OCI-LY1 (cell line): ENCODE data around the gene PDE6B.
"Not testable (repeated sequence)": the region's sequence is repeated elsewhere in the genome, so short reads cannot be mapped to it uniquely, and the experiment has no call there.

ENCODE experiments used
- H2AFZ ChIP-seq: fragments of 200-600 bp; sonication (generic), shearing (Covaris generic); 2 replicates; pipeline ENCODE4 v1.6.0; 2014; ENCODE audit warnings: antibody characterized with exemption, mild to moderate bottlenecking, low read length
- H3F3A ChIP-seq: fragments of 200-600 bp; sonication (generic), shearing (Covaris generic); 2 replicates; pipeline ENCODE4 v1.6.0; 2014; ENCODE audit warnings: mild to moderate bottlenecking, antibody characterized with exemption, low read length, moderate library complexity; ENCODE audit not compliant: insufficient read depth
- H3K27ac ChIP-seq: fragments of 200-600 bp; sonication (generic); 2 replicates; pipeline ENCODE4 v1.5.1; 2014; ENCODE audit warnings: low read length, mixed run types, mild to moderate bottlenecking, low read depth; ENCODE audit not compliant: poor library complexity, severe bottlenecking
- H3K27me3 ChIP-seq: fragments of 200-600 bp; sonication (generic); 2 replicates; pipeline ENCODE4 v1.6.0; 2014; ENCODE audit warnings: antibody characterized with exemption, mild to moderate bottlenecking, low read length, moderate library complexity; ENCODE audit not compliant: insufficient read depth
- H3K36me3 ChIP-seq: fragments of 200-600 bp; sonication (generic); 2 replicates; pipeline ENCODE4 v1.6.1; 2014; ENCODE audit warnings: mild to moderate bottlenecking, antibody characterized with exemption, low read length, moderate library complexity, mixed read lengths; ENCODE audit not compliant: insufficient read depth
- H3K4me1 ChIP-seq: fragments of 200-600 bp; sonication (generic); 2 replicates; pipeline ENCODE4 v1.5.1; 2014; ENCODE audit warnings: mild to moderate bottlenecking, low read length, moderate library complexity; ENCODE audit not compliant: insufficient read depth, severe bottlenecking
- H3K4me2 ChIP-seq: fragments of 200-600 bp; sonication (generic), shearing (Covaris generic); 2 replicates; pipeline ENCODE4 v1.6.1; 2014; ENCODE audit warnings: low read length
- H3K4me3 ChIP-seq: fragments of 200-600 bp; sonication (generic); 2 replicates; pipeline ENCODE4 v1.5.1; 2014; ENCODE audit warnings: low read length, low read depth, mild to moderate bottlenecking, mixed read lengths; ENCODE audit not compliant: poor library complexity, severe bottlenecking
- H3K79me2 ChIP-seq: fragments of 200-600 bp; shearing (Covaris generic); 2 replicates; pipeline ENCODE4 v1.6.1; 2016; ENCODE audit warnings: mixed run types, low read length, mixed read lengths; ENCODE audit not compliant: insufficient read depth
- H3K9ac ChIP-seq: fragments of 200-600 bp; sonication (generic), shearing (Covaris generic); 2 replicates; pipeline ENCODE4 v1.6.1; 2014; ENCODE audit warnings: mild to moderate bottlenecking, low read length, mixed read lengths
- H3K9me2 ChIP-seq: fragments of 200-600 bp; sonication (generic), shearing (Covaris generic); 2 replicates; pipeline ENCODE4 v1.6.1; 2014; ENCODE audit warnings: low read depth, mild to moderate bottlenecking, low read length, mixed read lengths
- H3K9me3 ChIP-seq: fragments of 200-600 bp; shearing (Covaris generic); 2 replicates; pipeline ENCODE4 v1.6.1; 2014; ENCODE audit warnings: low read length, mixed read lengths
- H4K20me1 ChIP-seq: fragments of 200-600 bp; sonication (generic), shearing (Covaris generic); 2 replicates; pipeline ENCODE4 v1.6.0; 2016; ENCODE audit warnings: mild to moderate bottlenecking, low read length; ENCODE audit not compliant: insufficient read depth
- EZH2 ChIP-seq: fragments of 200-600 bp; sonication (generic), shearing (Covaris generic); IDR thresholded peaks from 2 replicates; pipeline ENCODE4 v1.8.0; 2017; ENCODE audit warnings: borderline replicate concordance, mixed run types, mild to moderate bottlenecking, antibody characterized with exemption, low read length, moderate library complexity, mixed read lengths
- TF ChIP-seq, protein P1 (sequence below): fragments of 200-600 bp; sonication (generic), shearing (Covaris generic); IDR thresholded peaks from 2 replicates; pipeline ENCODE4 v1.5.1; 2017; ENCODE audit warnings: mild to moderate bottlenecking, antibody characterized with exemption, low read length, moderate library complexity, mixed read lengths

The PDE6B gene

DNA sequence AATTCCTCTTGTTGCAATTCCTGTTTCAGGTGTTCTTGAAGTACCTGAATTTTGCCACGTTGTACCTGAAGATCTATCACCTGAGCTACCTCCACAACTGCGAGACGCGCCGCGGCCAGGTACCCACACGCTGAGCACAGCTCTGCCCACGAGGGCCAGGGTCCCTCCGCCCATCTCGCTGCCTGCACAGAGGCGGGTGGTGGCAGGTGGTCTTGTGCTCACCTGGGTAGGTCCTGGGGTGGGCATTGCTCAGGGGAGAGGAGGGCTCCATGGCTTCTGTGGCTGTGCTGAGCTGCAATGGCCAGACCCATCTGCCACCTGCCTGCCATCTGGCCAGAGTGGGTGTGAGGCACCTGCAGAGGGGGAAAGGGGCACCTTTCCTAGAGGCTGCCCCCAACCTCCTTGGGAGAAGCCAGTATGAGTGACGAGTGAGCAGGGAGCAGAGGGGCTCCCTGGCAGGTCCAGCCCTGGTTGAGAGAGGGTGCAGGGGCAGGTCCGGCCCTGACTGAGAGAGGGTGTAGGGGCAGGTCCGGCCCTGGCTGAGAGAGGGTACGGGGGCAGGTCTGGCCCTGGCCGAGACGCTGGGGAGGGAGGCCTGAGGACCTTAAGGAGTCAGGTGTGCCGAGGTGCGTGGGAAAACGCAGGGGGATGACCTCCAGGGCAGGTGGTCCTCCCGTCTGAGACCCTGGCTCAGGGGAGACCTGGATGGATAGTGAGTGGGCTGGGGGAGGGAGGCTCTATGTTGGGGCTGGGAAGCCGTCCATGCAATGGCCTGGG lies 10.7 kb downstream of the PDE6B start:
- H3K9ac ChIP-seq = no peak overlapping the region
- no peak for TF ChIP-seq EZH2
- TF ChIP-seq, protein P1, sequence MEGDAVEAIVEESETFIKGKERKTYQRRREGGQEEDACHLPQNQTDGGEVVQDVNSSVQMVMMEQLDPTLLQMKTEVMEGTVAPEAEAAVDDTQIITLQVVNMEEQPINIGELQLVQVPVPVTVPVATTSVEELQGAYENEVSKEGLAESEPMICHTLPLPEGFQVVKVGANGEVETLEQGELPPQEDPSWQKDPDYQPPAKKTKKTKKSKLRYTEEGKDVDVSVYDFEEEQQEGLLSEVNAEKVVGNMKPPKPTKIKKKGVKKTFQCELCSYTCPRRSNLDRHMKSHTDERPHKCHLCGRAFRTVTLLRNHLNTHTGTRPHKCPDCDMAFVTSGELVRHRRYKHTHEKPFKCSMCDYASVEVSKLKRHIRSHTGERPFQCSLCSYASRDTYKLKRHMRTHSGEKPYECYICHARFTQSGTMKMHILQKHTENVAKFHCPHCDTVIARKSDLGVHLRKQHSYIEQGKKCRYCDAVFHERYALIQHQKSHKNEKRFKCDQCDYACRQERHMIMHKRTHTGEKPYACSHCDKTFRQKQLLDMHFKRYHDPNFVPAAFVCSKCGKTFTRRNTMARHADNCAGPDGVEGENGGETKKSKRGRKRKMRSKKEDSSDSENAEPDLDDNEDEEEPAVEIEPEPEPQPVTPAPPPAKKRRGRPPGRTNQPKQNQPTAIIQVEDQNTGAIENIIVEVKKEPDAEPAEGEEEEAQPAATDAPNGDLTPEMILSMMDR = no peak
- no peaks in the 10 kb centered on the region for H3K36me3 ChIP-seq
- no peaks in the 10 kb centered on the region for H4K20me1 ChIP-seq
- H3K9me3 ChIP-seq = no peaks in the 10 kb centered on the region
- no peak overlapping the region for H3K27ac ChIP-seq
- H3K4me1 ChIP-seq = no peaks in the 10 kb centered on the region
- H3F3A ChIP-seq = no peaks in the 10 kb centered on the region
- no peak overlapping the region for H3K4me3 ChIP-seq
- no peak overlapping the region for H3K4me2 ChIP-seq
- no peak overlapping the region for H2AFZ ChIP-seq
- H3K79me2 ChIP-seq = no peaks in the 10 kb centered on the region
- no peaks in the 10 kb centered on the region for H3K9me2 ChIP-seq
- H3K27me3 ChIP-seq = no peaks in the 10 kb centered on the region

DNA sequence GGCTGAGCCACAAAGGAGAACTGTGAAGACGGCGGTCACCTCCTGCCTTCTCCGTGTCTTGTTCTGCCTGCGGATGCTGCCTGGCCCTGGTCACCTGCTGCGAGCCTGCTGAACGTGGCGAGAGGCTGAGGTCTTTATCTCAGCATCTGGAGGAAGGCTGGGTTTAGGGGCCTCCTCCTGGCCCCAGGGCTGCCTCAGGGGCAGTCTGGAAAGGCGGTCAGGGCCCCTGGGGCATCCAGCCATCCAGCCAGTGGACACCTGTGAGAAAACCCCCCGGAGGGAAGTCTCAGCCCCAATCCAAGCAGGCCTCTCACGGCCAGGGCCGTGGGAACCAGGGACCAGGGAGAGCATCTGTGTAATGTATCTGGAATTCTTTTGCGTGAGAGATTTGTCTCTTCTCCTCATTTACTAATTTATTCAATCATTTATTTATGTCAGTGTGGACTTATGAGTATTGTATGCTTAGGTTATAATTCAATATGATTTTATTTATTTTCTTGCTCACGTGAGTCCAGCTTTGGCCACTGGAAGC lies 11.3 kb downstream of the PDE6B start:
- H3K27ac ChIP-seq = no peak overlapping the region
- no peak overlapping the region for H3K4me2 ChIP-seq
- H3K27me3 ChIP-seq = no peaks in the 10 kb centered on the region
- H3K9ac ChIP-seq = no peak overlapping the region
- no peaks in the 10 kb centered on the region for H3K4me1 ChIP-seq
- TF ChIP-seq, protein P1 = no peak
- TF ChIP-seq EZH2 = no peak
- H3K9me3 ChIP-seq = no peaks in the 10 kb centered on the region
- H3K4me3 ChIP-seq = no peak overlapping the region
- H3K36me3 ChIP-seq = no peaks in the 10 kb centered on the region
- no peaks in the 10 kb centered on the region for H3K79me2 ChIP-seq
- no peaks in the 10 kb centered on the region for H3F3A ChIP-seq
- no peak overlapping the region for H2AFZ ChIP-seq
- H3K9me2 ChIP-seq = no peaks in the 10 kb centered on the region
- no peaks in the 10 kb centered on the region for H4K20me1 ChIP-seq

DNA sequence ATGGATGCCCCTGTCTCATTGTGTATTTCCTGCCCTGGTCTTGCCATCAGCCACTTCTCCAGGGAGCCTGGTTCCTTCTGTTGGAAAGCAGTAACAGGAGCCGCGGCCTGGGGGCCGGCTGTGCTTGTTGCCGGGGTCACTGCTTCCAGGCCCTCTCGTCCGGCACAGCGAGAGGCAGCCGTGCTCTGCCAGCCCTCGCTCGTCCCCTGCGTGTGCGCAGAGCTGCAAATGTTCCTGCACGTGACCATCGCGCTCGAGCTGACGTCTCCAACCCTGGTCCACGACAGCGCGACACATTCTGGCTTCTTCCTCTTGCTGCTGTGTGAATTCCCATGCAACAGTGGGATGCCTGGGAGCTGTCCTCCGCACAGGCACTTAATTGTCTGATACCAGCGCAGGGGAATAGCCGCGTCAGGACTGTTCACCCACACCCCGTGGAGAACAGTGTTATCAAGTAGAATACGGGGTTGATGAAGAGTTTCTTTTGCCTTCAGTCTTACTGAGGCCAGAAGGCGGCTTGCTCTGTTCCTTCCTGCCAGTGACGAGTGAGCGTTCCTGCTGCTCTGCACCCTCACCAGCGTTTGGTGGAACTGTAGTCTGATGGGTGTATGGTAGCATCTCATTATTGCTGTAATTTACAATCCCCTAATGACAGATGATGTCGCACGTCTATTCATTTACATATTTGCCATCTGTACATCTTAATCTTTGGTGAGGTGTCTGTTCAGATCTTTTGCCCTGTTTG lies 12.3 kb downstream of the PDE6B start:
- no peak overlapping the region for H3K9ac ChIP-seq
- TF ChIP-seq, protein P1 = no peak
- no peak for TF ChIP-seq EZH2
- H3K36me3 ChIP-seq = no peaks in the 10 kb centered on the region
- H3K27me3 ChIP-seq = no peaks in the 10 kb centered on the region
- no peaks in the 10 kb centered on the region for H4K20me1 ChIP-seq
- H3K4me2 ChIP-seq = no peak overlapping the region
- H2AFZ ChIP-seq = no peak overlapping the region
- no peaks in the 10 kb centered on the region for H3K4me1 ChIP-seq
- H3K79me2 ChIP-seq = no peaks in the 10 kb centered on the region
- H3K9me2 ChIP-seq = no peaks in the 10 kb centered on the region
- no peak overlapping the region for H3K27ac ChIP-seq
- H3F3A ChIP-seq = no peaks in the 10 kb centered on the region
- no peak overlapping the region for H3K4me3 ChIP-seq
- no peaks in the 10 kb centered on the region for H3K9me3 ChIP-seq

DNA sequence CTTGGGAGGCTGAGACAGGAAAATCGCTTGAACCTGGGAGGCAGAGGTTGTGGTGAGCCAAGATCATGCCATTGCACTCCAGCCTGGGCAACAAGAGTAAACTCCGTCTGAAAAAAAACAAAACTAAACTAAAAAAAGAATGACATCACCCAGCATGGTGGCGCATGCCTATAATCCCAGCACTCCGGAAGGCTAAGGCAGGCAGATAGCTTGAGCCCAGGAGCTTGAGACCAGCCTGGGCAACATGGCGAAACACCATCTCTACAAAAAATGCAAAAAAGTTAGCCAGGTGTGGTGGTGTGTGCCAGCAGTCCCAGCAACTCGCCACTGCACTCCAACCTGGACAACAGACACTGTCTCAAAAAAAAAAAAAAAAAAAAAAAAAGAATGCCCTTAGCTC lies 17.0 kb downstream of the PDE6B start:
- not testable (repeated sequence) for H3F3A ChIP-seq, H3K27me3 ChIP-seq, H4K20me1 ChIP-seq, H3K4me2 ChIP-seq, H3K9me2 ChIP-seq, H3K4me1 ChIP-seq, H2AFZ ChIP-seq, H3K9me3 ChIP-seq, H3K36me3 ChIP-seq, H3K79me2 ChIP-seq, H3K9ac ChIP-seq, H3K4me3 ChIP-seq, H3K27ac ChIP-seq
